HG02938 (cell line): ENCODE results near the gene METTL24.

ENCODE experiments used
- ATAC-seq: cut with Tn5 transposase; IDR thresholded peaks from one replicate; pipeline ENCODE4 v1.9.1; 2021; ENCODE audit warnings: mild to moderate bottlenecking, moderate library complexity; ENCODE audit not compliant: unreplicated experiment

METTL24 gene

GRCh38 chr6:110357664-110358552 lies at the start of gene METTL24:
Gene METTL24 (minus strand): TSS chr6:110358349. CDS start chr6:110358272, 77 bp downstream.
- no peak for ATAC-seq

GRCh38 chr6:110404607-110405006 lies 46.5 kb upstream of the METTL24 start:
- no peak for ATAC-seq

- no peak for ATAC-seq
Observed at GRCh38 chr6:110401585-110402176, 43.5 kb upstream of the METTL24 start.

- ATAC-seq = no peak
Observed at GRCh38 chr6:110400208-110400607, 42.1 kb upstream of the METTL24 start.

GRCh38 chr6:110399219-110400071 lies 41.3 kb upstream of the METTL24 start:
- no peak for ATAC-seq

- no peak for ATAC-seq
Observed at GRCh38 chr6:110398778-110399177, 40.6 kb upstream of the METTL24 start.

GRCh38 chr6:110395221-110395620 lies 37.1 kb upstream of the METTL24 start:
- no peak for ATAC-seq

GRCh38 chr6:110394409-110394808 lies 36.3 kb upstream of the METTL24 start:
- ATAC-seq = no peak

- no peak for ATAC-seq
Observed at GRCh38 chr6:110392727-110393126, 34.6 kb upstream of the METTL24 start.

- ATAC-seq = no peak
Observed at GRCh38 chr6:110390404-110390803, 32.3 kb upstream of the METTL24 start.

GRCh38 chr6:110389689-110390382 lies 31.7 kb upstream of the METTL24 start:
- no peak for ATAC-seq

GRCh38 chr6:110387986-110388385 lies 29.8 kb upstream of the METTL24 start:
- ATAC-seq = no peak

GRCh38 chr6:110385458-110385863 lies 27.3 kb upstream of the METTL24 start:
- ATAC-seq = no peak

GRCh38 chr6:110378552-110378951 lies 20.4 kb upstream of the METTL24 start:
- ATAC-seq = no peak

- ATAC-seq = no peak
Observed at GRCh38 chr6:110369066-110369465, 10.9 kb upstream of the METTL24 start.

- no peak for ATAC-seq
Observed at GRCh38 chr6:110368284-110368683, 10.1 kb upstream of the METTL24 start.

GRCh38 chr6:110367825-110368224 lies 9.7 kb upstream of the METTL24 start:
- ATAC-seq = no peak

GRCh38 chr6:110366975-110367374 lies 8.8 kb upstream of the METTL24 start:
- no peak for ATAC-seq

GRCh38 chr6:110366256-110366655 lies 8.1 kb upstream of the METTL24 start:
- no peak for ATAC-seq

GRCh38 chr6:110364364-110365105 lies 6.4 kb upstream of the METTL24 start:
- ATAC-seq = no peak
